Endothelial cell of hepatic sinusoid (primary cell): ENCODE data around the gene SAMD15.
"Not testable (repeated sequence)": the region's sequence is repeated elsewhere in the genome, so short reads cannot be mapped to it uniquely, and the experiment has no call there.

Experiments used
- in situ Hi-C: cut with HindIII; loops from 2 replicates; pipeline ENCODE4 v1.10.0; 2017; ENCODE audit warnings: low sequenced_read_pairs

The SAMD15 gene

DNA sequence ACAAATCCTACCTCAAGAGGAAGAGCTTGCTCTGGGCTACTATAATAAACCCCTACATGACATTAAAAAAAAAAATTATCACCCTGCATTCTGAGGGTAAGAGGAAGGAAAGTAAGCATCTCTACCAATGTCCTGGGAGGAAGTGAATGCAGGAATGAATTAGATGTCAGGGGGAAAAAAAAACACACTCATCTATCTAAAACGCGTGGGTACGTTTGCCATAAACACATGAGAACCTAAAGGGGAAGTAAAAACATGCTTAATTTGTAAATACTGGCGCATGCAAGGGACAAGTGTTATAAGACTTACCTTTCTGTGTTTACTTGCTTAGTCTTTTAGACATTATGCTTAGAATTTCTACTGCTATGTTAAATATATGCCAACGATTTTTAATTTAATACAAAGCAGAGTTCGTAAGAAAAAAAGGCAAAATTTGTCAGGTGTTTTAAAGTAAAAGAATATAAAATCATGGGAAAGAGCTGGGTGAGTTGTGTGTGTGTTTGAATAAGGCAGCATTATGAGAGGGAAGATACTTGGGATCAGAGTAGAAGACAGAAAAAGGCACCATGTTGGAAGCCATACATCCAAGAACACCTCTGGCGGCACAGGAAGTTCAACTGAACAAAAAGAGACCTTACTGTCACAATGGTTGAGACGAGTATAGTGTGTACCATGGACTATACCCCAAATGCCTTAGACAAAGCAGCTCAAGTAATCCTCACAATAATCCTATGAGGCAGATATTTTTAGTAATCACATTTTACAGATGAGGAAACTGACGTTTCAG is 1.8 kb upstream of the SAMD15 start:
- in situ Hi-C loops = no loop called here

DNA sequence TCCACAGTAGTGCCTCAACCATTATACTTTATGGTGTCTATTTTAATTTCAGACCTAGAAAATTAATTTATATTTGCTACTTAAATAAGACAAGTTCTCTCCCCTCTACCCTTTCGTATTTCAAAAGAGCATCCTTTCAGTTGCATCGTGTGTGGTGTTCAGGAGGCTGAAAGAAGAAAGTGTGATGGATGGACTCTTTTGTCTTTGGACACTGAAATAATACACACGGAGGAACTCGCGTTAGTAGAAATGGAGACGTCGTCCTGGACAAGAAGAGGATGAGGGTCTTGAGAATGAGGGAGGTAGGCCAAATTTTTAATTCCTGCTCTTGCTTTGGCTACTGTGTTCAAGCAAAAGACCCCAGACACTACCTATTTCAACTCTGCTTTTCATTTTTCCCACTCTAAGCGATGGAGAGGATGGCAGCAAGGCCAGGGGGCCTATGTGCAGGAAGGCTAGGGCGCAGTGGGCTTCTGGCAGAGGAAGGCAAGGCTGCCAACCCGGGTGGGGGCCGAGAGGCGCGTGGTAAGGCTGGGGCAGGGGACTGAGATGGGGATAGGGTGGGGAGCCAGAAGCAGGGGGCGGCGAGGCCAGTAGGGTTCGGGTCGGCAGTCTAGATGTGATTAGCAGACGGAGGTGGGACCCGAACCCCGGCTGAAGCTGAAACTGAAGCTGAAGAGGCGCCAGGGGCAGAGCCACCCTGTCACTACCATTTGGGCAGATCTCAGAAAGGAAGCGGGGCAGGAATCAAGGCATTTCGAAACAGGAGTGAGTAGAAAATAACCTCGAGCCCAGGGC is 1.0 kb upstream of the SAMD15 start:
- in situ Hi-C loops = no loop called here

DNA sequence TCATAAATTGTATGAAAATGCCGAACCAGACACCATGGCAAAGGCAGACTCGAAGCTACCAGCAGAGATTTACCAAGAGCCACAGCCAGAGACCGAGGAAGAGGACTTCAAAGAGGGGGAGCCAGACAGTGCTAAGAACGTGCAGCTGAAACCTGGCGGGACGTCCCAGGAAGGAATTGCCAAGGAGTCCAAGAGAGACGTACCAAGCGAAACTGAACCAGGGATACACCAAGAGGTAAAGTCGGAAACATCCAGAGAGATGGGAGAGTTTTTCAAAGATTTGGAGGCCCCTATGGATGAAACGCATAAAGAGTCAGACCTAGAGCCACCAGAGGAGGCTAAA is 294 bp downstream of the SAMD15 start:
- in situ Hi-C loops = no loop called here

DNA sequence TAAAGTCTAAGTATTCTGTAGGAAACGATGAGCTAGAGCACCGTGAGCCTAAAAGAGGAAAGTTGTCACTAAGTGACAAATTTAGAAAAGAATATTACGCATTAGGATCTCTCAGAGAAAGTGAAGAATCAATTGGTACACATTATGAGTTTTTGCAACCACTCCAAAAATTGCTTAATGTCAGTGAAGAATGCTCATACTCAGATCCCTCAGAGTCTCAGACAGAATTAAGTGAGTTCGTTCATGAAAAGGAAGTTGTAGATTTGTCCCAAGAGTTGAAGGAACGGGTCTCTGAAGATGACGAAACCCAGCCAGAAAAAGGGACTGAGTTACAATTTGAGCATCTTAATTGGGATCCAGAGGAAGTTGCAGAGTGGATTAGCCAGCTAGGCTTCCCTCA is 1.5 kb downstream of the SAMD15 start:
- in situ Hi-C loops = no loop called here

DNA sequence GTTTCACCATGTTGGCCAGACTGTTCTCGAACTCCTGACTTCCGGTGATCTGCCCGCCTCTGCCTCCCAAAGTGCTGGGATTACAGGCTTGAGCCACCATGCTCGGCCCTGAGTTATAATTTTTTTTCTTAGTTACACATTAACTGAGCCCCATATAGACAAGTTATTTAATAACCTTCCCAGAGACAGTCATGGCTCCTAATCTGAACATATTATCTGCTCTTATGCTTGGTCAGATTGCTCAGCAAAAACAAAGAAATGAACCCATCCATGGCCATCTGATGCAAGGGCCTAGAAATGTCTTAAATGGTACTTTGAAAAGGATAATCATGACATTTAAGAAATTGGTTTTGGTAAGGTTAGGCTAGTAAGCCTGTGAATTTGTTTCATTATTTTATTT is 13.0 kb downstream of the SAMD15 start:
- in situ Hi-C loops = no loop called here

DNA sequence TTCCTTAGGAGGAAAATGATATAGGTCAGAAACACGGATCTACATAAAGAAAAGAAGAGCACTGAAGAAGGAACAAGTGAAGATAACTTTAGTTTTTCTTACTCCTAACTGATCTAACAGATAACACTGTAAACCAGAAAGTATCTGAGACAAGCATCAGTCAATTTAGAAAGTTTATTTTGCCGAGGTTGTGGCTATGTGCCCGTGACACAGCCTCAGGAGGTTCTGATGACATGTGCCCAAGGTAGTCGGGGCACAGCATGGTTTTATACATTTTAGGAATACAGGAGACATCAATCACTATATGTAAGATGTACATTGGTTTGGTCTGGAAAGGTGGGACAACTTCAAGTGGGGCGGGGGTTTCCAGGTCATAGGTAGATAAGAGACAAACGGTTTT is 23.0 kb downstream of the SAMD15 start:
- in situ Hi-C loops = no loop called here

DNA sequence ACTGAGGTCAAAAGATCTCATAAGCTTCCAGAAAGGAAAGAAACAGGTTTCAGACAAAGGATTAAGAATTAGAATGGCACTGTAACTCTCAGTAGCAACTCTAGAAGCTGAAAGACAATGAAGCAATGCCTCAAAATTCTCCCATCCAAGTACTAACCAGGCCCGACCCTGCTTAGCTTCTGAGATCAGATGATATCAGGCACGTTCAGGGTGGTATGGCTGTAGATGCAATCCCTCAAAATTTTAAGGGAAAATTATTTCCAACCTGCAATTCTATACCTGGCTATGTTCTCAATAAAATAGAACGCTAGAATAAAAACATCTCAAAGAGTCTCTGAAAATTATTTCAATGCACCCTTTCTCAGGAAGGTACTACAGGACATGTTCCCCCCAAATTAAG is 26.6 kb downstream of the SAMD15 start:
- in situ Hi-C loops = no loop called here

DNA sequence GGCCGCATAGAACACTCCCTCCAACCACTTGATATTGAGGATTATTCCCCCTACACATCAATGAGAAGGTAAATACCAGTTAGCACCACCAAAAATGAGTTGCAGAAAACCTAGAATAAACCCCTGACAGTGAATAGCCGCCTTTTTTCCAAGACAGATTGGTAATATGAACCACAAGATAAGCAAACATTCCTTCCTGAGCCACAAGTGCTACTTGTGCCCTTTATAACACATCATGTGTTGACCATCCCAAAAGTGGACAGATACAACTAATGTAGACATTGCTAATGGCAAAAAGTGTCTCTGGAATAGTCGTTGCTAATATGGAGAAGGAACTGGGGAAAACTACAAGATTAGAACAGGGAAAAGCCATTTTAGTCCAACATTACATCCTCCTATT is 28.9 kb downstream of the SAMD15 start:
- in situ Hi-C loops = no loop called here

DNA sequence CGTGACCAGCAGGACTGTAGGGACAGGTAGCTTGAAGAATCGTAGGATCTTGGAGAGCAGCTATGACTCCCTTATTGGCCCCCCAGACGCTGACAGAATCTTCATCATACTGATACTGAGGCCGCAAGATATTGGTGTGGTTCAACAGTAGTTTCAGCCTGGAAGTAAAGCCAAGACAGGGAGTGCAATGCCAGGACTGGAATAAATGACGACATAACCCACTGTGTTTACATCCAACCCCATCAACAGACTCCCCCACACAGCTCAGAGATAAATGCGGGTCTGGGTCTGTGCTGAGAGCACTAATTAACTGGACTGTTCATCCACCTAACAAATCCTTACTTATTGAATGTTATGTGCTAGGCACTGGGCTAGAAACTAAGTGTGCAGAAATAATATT is 29.5 kb downstream of the SAMD15 start:
- in situ Hi-C loops = no loop called here

DNA sequence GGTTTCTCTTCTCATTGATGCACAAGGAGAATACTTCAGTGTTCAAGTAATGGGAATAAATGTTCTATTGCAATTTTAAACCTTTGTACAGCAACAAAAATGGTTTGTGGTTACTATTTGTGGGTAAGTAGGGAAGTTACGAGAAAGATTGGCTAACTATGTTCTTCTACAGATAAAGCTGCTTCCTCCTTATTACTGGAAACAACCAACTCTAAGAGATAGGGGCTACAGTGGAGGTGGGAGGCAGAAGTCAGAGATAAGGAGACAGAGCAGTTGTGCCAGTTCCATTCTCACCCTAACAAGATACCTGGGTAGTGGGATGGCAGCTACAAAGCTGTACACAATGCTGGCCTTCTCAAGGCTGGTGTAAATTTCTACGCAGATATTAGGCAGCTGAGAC is 30.0 kb downstream of the SAMD15 start:
- in situ Hi-C loops = no loop called here

DNA sequence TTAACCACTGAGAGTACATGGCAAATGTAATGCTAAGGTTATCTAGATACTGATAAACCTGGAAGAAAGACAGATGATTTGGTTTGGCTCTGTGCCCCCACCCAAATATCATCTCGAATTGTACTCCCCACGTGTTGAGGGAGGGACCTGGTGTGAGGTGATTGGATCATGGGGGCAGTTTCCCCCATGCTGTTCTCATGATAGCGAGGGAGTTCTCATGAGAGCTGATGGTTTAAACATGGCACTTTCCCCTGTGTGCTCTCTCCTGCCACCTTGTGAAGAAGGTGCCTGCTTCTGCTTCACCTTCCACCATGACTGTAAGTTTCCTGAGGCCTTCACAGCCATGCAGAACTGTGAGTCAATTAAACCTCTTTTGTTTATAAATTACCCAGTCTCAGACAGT is 32.0 kb downstream of the SAMD15 start:
- in situ Hi-C loops = no loop called here

DNA sequence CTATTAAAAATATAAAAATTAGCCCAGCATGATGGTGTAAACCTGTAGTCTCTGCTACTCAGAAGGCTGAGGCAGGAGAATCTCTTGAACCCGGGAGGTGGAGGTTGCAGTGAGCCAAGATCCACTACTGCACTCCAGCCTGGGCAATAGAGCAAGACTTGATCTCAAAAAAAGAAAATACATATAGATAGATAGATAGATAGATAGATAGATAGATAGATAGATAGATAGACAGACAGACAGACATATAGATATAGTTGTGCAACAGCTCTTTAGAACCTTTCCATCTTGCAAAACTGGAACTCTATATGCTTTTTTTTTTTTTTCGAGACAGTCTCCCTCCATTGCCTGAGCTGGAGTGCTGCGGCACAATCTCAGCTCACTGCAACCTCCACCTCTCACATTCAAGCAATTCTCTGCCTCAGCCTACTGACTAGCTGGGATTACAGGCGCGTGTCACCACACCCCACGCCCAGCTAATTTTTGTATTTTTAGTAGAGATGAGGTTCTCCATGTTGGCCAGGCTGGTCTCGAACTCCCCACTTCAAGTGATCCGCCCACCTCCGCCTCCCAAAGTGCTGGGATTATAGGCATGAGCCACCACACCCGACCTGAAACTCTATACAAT is 38.3 kb downstream of the SAMD15 start:
- in situ Hi-C loops = not testable (repeated sequence)

DNA sequence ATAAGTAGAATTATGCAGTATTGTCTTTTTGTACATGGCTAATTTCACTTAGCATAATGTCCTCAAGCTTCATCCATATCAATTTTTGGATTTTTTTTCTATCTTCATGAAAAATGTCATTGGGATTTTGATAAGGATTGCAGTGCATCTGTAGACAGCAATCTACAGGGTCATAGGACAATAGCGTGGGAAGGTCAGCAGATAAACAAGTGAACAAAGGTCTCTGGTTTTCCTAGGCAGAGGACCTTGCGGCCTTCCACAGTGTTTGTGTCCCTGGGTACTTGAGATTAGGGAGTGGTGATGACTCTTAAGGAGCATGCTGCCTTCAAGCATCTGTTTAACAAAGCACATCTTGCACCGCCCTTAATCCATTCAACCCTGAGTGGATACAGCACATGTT is 38.9 kb downstream of the SAMD15 start:
- in situ Hi-C loops = not testable (repeated sequence)

DNA sequence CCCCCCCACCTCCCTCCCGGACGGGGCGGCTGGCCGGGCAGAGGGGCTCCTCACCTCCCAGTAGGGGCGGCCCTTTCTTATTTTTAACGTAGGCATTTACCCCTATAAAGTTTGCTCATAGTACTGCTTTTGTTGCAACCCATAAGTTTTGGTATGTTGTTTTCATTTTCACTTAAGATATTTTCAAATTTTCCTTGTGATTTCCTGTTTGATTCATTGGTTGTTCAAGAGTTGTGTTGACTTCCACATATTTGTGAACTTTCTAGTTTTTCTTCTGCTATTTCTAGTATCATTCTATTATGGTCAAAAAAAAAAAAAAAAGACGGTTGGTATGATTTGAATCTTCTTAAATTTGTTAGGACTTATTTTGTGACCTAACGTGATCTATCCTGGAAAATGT is 39.7 kb downstream of the SAMD15 start:
- in situ Hi-C loops = no loop called here

DNA sequence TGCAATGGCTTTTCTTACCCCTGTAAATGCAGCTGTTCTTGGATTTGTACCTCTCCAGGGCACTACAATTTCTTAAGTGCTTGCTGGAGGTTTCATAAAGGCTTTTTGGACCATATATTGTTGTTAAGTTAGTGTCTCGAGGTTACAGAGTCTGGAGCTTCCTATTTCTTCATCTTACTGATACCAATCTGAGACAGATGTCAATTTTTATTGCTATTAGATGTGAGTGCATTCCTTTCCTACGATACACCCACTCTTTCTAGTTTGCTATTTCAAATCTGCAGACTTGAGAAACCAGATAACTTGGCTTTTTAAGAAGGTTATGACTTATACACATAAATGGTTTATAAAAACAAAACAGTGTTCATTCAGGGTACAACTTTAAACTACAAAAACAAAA is 44.0 kb downstream of the SAMD15 start:
- in situ Hi-C loops = no loop called here

DNA sequence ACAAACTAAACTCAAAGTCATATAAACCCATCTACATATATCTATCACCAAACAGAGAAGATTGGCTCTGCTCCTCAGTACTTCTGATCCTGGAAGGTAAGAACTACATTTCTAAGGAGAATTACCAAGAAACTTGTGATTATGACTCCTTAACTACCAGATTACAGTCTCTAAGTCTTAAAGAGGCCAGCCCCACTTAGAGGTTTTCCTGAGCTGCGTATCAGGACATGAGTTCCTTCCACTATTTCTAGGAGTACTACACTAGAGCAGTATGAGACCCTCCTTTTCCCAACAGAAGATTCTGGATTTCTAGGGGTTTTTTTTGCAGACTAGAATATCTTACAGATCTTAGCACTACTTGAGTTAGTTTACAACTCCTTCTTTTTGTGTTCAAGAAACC is 46.2 kb downstream of the SAMD15 start, which contains the start of gene NOXRED1:
Gene NOXRED1, minus strand, starts transcription at position 101 of the 400 bp plus-strand sequence. CDS start 634 bp downstream, outside the sequence.
- in situ Hi-C loops = no loop called here

DNA sequence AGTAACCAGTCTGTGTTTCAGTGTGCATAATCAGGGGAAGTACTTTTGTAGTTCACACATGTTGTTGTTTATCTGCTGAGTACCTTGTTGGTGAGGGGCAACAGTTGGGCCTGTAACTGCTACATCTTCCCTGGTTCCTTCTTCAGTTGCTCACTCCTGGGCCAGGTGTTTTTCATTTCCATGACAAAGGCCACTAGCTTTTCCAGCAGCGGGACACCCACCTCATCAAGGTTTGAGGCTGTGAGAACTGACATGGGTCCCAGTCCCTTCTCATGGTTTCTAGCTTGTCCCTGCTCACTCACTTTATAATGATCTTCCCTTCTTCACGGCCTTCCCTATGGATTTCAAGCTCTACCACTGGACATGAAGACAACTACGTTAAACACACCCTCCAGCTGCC is 47.7 kb downstream of the SAMD15 start:
- in situ Hi-C loops = no loop called here

DNA sequence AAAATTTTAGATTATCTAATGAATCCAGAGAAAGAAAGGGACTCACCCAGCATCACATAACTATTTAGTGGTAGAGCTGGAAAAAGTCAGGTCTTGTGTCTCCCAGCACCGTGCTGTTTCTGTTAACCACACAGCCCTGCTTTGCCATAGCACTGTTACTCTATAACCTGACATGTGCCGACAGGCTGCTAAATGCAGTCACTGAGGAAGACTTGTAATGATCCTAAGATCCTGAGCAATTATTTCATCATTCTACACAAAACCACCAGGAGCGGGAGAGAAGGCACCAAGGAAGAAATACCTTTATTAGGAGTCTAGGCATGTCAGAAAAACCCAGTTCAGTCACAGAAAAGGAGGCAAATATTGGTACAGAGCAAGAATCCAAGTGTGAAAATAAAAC is 49.2 kb downstream of the SAMD15 start:
- in situ Hi-C loops = no loop called here

DNA sequence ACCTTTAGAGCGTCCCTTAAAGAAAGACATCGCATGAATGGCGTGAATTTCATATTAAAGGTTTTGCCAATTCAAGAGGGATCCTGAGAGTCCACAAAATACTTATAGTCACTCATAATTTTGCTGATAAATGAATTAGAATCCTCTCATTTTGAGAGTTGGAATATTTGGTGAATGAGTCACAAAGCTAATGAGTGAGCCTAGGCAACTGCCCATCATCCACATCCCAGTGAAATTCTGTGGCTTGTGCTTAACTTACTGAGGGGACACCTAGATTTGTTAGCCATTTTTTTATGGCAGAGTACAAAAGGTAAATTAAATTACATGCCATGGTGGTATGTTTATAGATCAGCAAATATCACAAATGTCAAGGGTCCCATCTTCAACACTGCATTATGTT is 58.9 kb downstream of the SAMD15 start:
- in situ Hi-C loops = no loop called here

DNA sequence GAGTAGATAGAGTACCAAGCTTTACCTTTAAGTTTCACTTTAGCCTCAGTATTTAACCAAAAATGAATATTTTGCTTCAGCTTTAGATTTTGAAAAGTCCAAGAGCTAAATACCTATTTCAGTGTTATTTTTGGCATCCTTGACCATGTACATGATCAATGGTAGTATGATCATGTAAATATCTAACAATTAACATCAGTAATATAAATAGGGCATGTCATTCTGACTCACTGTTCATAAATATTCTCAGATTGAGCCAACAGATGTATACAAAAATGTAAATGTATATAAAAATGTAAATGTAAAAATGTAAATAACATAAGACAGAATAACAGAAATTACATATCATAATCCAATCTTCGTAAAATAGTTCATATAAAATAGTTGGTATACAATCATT is 61.4 kb downstream of the SAMD15 start:
- in situ Hi-C loops = no loop called here

DNA sequence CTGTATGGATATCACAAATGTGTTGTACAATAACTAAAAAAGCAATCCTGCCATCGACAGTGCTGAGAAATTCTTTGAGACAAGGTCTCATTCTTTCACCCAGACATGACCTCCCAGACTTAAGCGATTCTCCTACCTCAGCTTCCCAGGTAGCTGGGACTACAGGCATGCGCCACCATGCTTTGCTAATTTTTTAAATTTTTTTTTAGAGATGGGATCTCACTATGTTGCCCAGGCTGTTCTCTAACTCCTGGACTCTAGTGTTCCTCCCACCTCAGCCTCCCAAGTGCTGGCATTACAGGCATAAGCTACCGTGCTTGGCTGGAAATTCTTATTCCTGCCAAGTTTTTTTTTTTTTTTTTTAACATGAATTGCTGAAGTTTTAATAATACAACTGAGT is 62.7 kb downstream of the SAMD15 start:
- in situ Hi-C loops = no loop called here
